ENCODE data around the gene RHBG.

The RHBG gene

DNA sequence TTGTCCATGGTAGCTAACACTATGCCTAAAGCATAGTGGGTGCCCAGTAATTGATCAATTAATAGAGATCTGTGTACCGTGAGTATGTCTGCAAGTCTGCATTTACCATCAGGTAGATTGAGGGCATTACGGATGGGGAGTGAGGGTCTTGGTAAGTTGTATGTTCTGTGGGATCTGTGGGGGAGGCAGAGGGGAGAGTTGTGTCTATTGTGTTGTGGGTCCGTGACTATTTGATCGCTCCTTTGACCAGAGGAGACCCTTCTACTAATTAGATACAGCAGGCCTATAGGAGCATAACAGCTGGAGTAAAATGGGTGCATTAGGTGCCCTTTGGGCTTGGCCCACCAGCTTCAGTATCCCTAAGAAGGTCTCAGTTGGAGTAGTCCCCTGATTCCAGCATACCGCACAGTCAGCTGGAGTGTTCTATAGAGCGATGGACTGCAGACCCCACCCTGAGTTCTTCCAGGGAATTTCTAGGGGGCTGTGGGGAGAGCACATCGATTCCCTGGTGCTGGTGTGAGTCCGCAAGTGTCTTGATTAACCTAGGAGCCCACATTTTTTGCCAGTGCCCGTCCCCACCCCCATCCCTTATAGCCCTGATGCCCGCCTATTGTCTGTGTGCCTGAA, 55.9 kb downstream of the RHBG start:
- DNase-seq (ENCODE audit: low read depth): no peak

DNA sequence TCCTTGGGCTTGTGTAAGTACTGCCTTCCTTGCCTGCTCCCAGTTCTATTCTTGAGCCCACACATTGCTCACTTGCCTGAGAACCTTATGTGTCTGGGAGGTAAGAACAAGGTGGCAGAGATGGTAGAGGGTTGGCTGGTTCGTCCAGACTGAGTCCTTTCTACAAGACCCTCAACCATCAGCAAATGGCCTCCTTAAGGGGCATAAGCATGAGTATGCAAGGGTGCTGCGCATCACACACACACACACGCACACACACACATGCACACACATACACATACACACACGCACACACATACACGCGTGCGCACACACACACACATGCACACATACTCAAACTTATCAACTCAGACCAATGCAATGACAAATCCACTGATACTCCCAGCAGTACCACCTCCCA, 56.9 kb downstream of the RHBG start:
- DNase-seq (ENCODE audit: low read depth): no peak

GRCh38 chr1:156427957-156428356, 58.9 kb downstream of the RHBG start:
- no peak for DNase-seq (ENCODE audit: low read depth)

DNA sequence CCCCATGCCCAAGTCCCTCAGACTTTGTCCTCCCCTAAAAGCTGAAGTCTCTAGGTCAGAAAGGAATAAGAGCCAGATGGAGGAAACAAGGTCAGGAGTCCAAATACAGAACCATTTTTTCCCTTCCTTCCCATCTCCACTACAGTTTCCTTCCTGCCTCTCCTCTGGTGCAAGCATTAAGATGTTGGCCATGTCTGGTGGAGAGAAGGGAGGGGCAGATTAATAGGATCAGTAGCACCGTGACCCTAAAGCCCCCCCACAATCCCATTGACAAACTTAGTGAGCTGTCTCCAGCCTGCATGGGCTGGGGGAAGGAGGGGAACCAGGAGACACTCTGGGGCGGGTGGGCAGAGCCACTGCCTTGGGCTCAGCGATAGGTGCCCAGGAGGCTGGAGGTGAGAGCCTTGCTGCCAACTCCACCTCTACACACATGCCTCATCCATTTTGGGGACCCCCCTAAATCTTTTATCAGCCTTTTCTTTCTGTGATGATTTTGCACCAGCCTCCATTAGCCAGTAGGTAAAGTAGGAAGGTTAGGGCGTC, 59.8 kb downstream of the RHBG start:
- no peak for DNase-seq (ENCODE audit: low read depth)

GRCh38 chr1:156429313-156430060, 60.5 kb downstream of the RHBG start:
- no peak for DNase-seq (ENCODE audit: low read depth)

DNA sequence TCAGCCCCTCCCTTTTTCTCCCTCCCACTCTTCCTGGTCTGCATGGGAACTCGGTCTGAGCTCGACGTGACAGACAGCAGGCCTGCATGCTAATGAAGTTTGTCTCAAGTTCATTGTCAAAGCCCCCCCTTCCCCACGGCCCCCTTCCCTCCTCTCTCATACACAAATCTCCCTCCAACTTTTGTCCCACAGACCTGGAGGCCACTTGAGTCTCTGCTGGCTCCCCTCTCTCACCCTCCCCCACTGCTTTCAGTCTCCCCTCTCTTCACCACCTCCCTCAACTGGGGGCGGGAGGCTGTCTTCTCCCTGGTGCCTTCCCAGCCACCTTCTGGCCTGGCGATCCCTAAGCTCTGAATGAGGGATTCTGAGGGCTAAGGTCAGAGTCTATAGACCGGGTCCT, 61.3 kb downstream of the RHBG start:
- DNase-seq (ENCODE audit: low read depth): no peak

DNA sequence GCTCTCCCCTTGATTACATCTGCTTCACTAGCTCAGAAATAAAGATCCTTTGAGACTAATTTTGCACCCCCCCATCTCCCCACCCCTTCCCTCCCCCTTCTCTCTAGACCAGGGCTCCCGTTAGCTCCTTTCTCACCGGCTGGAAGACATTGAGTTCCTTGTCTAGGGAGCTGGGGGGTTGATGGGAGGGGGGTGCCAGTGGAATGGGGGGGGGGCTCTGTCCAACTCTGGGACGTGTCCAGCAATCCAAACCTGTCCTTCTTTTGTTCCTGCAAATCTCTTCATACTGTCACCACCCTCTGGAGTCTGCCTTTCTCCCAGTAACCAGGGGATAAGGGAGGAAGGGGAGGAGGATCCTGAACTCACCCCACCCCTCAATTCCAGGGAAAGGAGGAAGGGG, 61.9 kb downstream of the RHBG start:
- DNase-seq (ENCODE audit: low read depth): no peak

DNA sequence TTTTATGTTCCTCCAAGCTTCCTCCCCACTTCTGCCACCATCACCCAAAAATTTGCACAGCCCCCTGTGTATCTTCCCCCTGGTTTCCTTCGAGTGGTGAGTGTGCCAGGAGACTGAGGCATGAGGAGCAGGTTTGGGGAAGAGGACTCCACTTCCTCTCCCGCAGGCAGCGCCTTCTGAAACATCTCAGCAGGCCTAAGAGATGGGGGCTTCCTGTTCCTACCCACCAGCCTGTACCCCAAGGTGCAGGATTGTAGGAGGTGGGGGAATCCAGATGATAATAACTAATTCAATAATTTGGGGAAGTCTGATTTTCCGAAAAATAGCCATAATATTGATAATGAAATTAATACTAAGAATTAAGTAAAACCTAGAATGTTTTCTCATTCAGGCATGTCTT, 62.4 kb downstream of the RHBG start:
- DNase-seq (ENCODE audit: low read depth): no peak

GRCh38 chr1:156431769-156432668, 63.0 kb downstream of the RHBG start:
- DNase-seq (ENCODE audit: low read depth): no peak

GRCh38 chr1:156432669-156433018, 63.6 kb downstream of the RHBG start:
- no peak for DNase-seq (ENCODE audit: low read depth)

DNA sequence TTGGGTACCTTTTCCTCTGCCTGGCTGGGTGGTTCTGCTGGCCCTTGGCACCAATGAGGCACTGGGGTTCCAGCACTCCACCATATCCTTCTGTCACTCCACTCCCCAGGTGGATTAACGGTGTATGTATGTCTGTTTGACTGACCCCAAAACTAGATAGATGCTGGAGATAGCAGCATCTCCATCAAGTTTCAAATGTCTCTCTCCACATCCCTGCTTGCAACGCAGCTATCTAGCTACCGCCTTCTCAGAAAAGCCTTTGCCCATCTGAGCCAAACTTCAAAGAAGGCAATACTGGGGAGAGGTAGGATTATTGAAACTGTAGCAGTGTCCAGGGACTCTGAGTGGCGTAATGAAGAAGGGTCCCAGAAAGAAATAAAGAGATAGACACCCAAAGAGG, 64.0 kb downstream of the RHBG start:
- no peak for DNase-seq (ENCODE audit: low read depth)

DNA sequence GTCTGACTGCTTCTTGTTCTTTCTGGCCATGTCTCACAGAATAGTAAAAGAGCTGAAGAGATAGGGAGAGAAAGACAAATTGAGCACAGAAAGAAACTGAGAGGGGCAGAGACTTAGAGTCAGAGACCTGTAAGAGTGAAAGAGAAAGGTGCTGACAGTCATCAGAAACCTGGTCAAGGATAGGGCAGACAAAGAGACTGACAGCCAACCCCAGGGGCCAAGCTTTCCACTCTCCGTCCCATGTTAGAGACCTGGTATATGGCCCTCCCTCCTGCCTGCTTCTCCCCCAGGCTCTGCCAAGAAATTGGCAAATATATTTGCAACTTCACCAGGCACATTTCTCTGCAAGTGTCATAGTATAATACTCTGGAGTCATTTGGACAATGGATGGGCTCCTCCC, 64.6 kb downstream of the RHBG start:
- DNase-seq (ENCODE audit: low read depth): no peak
